Amniotic epithelial cell (primary cell): ENCODE data around the gene STAB1.

ENCODE experiments used
- DNase-seq: peaks from one replicate; pipeline ENCODE4 v3.0.0-alpha.2; 2010; ENCODE audit warnings: low read depth

STAB1 gene

DNA sequence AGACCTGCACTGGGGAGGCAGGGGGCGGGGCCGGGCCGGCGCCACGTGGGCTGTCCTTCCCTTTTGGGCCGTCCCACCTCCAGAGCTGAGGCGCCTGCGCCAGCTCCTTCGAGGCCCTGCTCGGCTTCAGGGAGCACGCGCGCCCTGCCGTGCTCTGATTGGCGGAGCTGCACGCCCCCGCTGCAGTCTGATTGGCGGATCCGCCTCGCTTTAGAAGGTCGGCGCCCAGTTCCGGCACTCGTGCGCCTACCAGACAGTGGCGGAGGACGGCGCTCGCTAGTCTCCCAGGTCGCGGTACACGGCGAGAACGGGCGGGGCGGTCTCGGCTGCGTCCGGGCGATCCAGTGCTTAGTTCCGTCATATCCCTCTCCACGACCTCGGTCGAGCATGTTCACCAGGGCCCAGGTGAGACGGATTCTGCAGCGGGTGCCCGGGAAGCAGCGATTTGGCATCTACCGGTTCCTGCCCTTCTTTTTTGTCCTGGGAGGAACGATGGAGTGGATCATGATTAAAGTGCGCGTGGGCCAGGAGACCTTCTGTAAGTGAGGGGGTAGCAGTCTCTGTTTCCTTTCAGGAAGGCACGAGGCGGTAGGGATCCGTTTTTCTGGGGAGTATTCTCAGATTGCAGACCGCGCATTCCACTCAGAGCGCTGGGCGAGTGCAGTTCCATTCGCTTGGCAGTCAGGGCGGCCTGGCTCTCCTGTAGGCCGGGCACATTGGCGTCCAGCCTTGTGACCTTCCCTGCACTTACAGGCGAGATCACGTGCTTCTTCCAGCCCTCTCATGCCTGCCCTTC, 41.4 kb downstream of the STAB1 start, which contains the start of gene UQCC5:
Gene UQCC5 (plus strand): TSS at position 237 of the 796 bp plus-strand sequence. CDS start 151 bp downstream, at position 388.
- DNase-seq, result peak; percentile 97

GRCh38 chr3:52537165-52537620, 42.1 kb downstream of the STAB1 start:
- no peak for DNase-seq

GRCh38 chr3:52537726-52538421, 42.7 kb downstream of the STAB1 start:
- no peak for DNase-seq

DNA sequence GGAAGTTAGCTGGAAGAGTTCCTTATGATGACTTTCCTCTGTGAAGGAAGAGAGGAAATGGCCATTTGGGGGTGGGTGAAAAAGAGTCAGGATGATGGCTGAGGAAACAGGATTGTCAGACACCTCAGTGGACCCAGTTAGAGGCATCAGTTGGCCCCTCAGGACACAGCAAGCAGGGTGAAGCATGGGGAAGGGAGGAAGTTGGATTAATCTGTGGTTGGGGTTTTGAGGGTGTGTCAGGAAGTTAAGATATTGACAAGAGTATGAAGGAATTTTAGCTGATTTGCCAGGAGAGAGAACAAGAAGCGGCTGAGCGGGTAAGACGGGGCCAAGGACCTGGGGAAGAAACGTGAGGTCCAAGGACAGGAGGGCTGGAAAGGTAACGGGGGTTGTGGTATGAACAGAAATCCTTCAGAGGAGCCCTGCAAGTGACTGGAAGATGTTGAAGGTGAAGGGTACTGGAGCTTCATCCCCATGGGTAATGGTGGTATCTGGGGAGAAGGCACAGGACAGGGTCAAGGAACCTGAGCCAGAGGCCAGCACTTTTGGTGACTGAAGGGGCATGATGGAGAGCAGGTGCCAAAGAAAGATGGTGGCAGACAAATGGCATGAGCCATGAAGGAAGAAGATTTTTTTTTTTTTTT, 44.0 kb downstream of the STAB1 start:
- no peak for DNase-seq

DNA sequence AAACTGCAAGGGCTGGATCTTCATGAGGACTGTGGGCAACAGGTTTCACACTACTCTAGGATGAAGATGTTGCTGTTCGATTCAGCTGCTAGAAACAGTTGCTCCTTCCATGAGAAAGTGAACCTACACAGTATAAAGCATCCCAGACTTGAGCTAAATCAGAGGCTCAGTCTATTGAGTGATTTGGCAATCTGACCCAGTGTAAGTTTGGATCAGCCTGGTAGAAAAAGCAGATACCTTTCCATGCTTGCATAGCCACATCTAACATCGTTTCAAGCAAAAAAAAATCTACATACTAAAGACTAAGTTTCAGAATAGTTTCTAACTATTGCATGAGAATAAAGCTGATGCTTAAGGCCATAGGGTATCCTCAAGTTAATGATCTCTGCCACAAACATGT, 45.9 kb downstream of the STAB1 start:
- DNase-seq, result no peak

DNA sequence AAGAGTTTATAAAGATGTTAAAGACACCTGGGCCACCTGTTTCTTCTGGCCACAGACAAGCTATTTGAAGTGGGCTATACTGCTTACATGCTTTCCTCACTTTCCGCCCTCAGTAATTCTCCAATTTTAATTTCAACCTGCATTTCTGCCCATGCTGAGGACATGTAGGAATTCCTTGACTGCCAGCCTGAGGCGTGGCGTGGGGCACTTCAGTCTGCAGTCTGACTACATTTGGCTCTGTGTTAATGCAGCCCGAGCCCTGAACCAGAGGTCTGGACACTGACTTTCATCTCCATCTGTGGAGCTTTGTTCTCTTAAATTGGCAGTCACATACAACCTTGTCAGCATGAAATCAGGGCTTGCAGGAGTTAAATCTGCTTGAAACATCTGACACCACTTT, 49.8 kb downstream of the STAB1 start:
- DNase-seq, result no peak

- no peak for DNase-seq
Measured at GRCh38 chr3:52546111-52546901, 51.2 kb downstream of the STAB1 start.

- no peak for DNase-seq
Measured at GRCh38 chr3:52547143-52547542, 52.0 kb downstream of the STAB1 start.

DNA sequence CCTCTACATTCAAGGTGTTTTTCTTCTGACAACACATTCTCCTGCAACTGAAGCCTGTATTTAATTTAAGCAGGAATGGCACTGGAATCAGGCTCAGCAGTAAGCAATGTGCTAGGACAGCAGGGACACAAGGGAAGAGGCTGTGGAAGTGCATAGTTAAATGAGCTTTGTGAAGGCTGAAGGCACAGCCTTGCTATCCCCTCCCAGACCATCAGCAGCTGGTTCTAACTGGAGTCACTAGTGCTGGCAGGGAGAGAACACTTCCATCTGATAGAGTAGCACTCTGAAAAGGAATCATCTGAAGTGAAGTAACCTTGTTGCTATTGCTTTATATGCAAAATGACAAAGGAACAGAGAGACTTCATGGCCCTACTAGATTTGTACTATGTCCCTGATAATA, 56.0 kb downstream of the STAB1 start:
- no peak for DNase-seq

- DNase-seq, result no peak
Measured at GRCh38 chr3:52552089-52552488, 57.0 kb downstream of the STAB1 start.

- no peak for DNase-seq
Measured at GRCh38 chr3:52554026-52554755, 59.1 kb downstream of the STAB1 start.

GRCh38 chr3:52555056-52555455, 59.9 kb downstream of the STAB1 start:
- no peak for DNase-seq

- no peak for DNase-seq
Measured at GRCh38 chr3:52557011-52557960, 62.1 kb downstream of the STAB1 start.

DNA sequence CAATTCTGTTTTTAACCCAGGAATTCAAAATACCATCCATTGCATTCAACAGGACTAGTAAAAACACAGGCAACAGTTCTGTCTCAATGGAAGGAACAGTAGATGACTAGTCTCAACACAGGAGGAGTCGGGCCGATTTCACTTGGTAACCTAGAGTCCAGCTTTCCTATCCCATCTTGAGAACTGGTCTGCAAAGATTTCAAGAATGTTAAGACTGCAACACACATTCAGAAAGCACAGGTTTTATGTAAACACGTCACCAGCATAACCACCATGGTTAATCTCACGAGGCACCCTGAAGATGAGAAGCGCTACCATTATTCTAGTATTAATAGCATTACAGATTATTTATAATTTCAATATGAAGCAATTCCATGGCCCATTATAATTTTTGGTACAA, 63.3 kb downstream of the STAB1 start:
- peak; percentile 66 for DNase-seq

DNA sequence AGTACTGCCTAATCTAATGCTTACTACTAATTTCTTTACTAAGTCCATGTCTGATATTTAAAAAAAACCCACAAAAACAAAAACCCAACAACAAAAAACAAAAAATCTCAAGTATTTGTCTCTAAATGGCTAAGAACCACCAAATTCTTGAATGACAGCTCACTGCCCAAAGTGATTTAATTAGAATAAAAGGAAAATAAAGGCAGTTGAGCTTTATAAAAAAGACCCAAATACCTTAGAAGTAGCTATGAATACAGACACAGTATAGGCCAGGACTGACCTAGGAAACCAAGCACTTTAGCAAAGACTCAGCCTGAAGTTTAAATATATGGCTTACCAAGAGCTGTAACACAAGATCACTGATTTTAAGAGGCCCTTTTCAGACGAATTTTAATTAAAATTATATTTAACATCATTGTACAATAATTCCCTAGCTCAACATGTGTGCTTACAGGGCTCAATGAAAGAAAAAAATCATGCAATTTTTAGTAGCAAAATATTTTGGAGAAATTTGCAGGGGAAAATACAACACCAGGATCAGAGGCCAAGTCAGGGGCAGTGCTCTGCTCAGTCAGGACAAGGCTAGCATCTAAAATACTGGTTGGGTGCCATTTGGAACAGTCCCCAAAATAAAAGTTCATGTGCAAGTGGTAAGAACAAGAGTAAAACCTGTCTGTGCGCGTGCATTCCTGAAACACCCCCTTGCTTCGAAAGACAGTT, 66.0 kb downstream of the STAB1 start:
- no peak for DNase-seq

- no peak for DNase-seq
Measured at GRCh38 chr3:52563984-52564383, 68.8 kb downstream of the STAB1 start.

GRCh38 chr3:52568069-52568468, 72.9 kb downstream of the STAB1 start:
- no peak for DNase-seq

DNA sequence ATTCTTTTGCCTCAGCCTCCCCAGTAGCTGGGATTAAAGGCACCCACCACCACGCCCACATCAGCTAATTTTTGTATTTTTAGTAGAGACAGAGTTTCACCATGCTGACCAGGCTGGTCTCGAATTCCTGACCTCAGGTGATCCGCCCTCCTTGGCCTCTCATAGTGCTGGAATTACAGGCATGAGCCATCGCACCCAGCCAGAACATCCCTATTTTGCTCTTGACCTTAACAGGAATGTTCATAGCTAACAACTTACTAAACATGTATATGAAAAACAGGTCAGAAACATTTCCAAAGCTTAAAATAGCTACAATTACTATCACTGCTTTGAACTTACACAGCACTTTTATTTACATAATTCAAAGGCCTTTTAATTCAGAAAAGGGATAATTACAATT, 74.9 kb downstream of the STAB1 start:
- DNase-seq, result peak; percentile 80

- no peak for DNase-seq
Measured at GRCh38 chr3:52572221-52572620, 77.1 kb downstream of the STAB1 start.
